ENCODE results near the gene STOML3. TPM values are rescaled to one million over a fixed set of nuclear protein-coding genes. Genes with fewer than 3 reads are reported as not detected.

Gene STOML3
- total RNA-seq, 2 donors from 2014 or later, result not detected

DNA sequence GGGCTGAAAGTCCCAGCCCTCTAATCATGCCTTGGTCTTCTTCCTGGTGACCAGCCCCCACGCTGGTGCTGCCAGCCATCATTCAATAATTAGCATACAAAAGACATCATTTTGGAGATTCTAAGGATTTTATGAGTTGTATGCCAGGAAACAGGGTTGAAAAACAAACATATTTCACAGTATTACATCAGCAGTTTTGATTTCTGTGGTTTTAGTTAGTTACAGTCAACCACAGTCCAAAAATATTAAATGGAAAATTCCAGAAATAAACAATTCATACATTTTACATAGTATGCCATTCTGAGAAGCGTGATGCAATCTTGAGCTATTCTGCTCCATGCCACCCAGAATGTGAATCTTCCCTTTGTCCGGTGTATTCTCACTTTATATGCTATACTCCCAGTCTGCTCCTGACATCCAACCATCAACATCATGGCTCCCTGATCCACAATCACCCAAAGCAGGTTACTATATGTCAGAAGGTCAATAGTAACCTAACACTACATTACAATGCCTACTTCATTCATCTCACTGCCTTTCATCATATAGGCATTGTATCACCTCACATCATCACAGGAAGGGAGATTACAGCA, 49.2 kb downstream of the STOML3 start:
- intact Hi-C loops (cut with DNase I), result no loop called here
- DNase-seq (ENCODE audit: low spot score), result no peak

DNA sequence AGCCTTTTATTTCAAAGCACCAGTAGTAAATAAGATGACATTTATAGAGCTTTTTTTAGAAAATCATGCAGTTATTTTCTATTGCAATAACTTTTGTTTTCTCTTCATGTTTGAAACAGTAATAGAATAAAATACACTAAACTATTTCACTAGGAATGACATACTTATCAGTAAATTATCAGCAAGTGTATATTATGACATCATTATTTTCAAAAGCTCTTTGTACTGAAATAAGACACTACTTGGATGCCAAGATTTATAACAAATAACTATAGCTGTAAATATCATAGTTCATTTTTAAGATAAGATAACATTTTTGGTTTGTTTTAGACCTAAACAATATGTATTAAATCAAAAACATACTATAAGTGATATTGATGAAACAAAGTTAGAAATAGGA, 56.8 kb downstream of the STOML3 start:
- intact Hi-C loops (cut with DNase I), result no loop called here
- no peak for DNase-seq (ENCODE audit: low spot score)

DNA sequence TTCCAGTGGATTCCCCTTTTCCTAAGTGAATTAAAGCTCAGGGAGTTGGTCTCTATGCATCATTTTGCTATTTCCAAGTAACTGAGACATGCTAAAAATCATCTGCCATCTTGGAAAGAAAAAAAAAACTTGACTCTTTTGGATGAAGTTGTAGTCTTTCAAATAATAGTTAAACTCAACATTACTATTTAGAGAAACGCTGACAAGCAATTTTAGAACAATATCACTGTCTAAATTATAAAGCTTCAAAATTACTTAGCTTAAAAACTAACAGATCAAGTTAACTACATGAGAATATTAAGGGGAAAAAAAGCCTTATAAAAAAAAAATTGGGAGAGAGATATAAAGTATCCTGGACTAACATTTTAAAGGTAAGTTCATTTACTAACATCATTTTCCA, 68.5 kb downstream of the STOML3 start:
- intact Hi-C loops (cut with DNase I), result no loop called here
- DNase-seq (ENCODE audit: low spot score), result no peak

DNA sequence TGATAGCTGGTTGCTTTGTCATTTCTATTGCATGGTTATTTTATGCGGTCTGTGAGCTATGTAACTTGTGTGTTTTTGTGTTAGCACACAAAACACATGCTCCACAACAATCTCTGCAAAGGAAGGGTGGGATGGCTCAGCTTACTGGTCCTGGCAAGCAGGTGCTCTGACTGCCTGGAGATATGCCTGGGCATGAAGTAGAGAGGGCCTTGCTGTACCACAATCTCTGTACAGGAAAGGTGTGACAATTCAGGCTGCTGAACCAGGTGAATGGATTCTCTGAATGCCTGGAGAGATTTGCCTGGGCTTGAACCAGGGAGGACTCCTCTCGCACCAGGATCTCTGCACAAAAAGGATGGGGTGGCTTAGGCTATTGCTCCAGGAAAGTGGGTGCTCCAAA, 69.5 kb downstream of the STOML3 start:
- intact Hi-C loops (cut with DNase I), result no loop called here
- no peak for DNase-seq (ENCODE audit: low spot score)

Other genes with a start within 250 kb of the STOML3 start
- gene PROSER1, start 47.3 kb upstream of the STOML3 start, total RNA-seq, result 10 to 100 TPM; 14.8 to 19.8 TPM
- 10 to 100 TPM; 15.0 to 22.9 TPM for gene NHLRC3, start 47.6 kb upstream of the STOML3 start, total RNA-seq